CD14-positive monocyte (primary cell): Measurements from ENCODE around the gene MAML3. TPM values are rescaled to one million over a fixed set of nuclear protein-coding genes. Genes with fewer than 3 reads are reported as not detected.

Experiments used
- DNase-seq, 3 donors: peaks; one replicate each; pipeline ENCODE4 v3.0.0-alpha.2; 2011 to 2022
- H2AFZ ChIP-seq: 2 replicates; pipeline ENCODE4 v1.6.0; 2012; ENCODE audit warnings: mild to moderate bottlenecking, low read depth, low read length, inconsistent platforms; ENCODE audit not compliant: insufficient read depth, poor library complexity, severe bottlenecking
- H3K27ac ChIP-seq, 2 donors: 1 replicate in 1 of 2; 2 replicates in 1 of 2; pipeline ENCODE4 v1.5.1; 2012 to 2013; ENCODE audit warnings: low read length in 2 of 2, control low read depth in 1 of 2, inconsistent platforms in 1 of 2, low read depth in 1 of 2, mild to moderate bottlenecking in 1 of 2
- H3K27me3 ChIP-seq, 2 donors: one replicate each; pipeline versions ENCODE4 v1.6.0 to v1.6.1; 2011 to 2013; ENCODE audit warnings: low read length in 2 of 2; ENCODE audit not compliant: control insufficient read depth in 2 of 2, insufficient read depth in 2 of 2
- H3K36me3 ChIP-seq, 2 donors: replicated peaks in 1 of 2; 1 replicate in 1 of 2; 2 replicates in 1 of 2; pipeline versions ENCODE4 v1.5.1 to v1.6.1; 2012 to 2013; ENCODE audit warnings: low read length in 2 of 2, control low read depth in 1 of 2, inconsistent platforms in 1 of 2, mild to moderate bottlenecking in 1 of 2; ENCODE audit not compliant: insufficient read depth in 2 of 2, control insufficient read depth in 1 of 2
- H3K4me1 ChIP-seq, 2 donors: 1 replicate in 1 of 2; 2 replicates in 1 of 2; pipeline versions ENCODE4 v1.5.1 to v1.6.1; 2012 to 2013; ENCODE audit warnings: low read length in 2 of 2, control low read depth in 1 of 2, inconsistent platforms in 1 of 2, mild to moderate bottlenecking in 1 of 2, moderate library complexity in 1 of 2; ENCODE audit not compliant: insufficient read depth in 2 of 2, control insufficient read depth in 1 of 2
- H3K4me2 ChIP-seq: replicated peaks from 2 replicates; pipeline ENCODE3; 2012; ENCODE audit warnings: low read length, moderate library complexity, mild to moderate bottlenecking; ENCODE audit not compliant: poor library complexity, severe bottlenecking; ENCODE audit errors: extremely low read depth
- H3K4me3 ChIP-seq, 3 experiments: fragments of 200-600 bp in 1 of 3; sonication (generic) in 1 of 3; replicated peaks in 1 of 3; 1 replicate in 2 of 3; 2 replicates in 1 of 3; pipeline ENCODE4 v1.5.1; 2011 to 2013; ENCODE audit warnings: low read length in 3 of 3, mild to moderate bottlenecking in 3 of 3, control low read depth in 2 of 3, low read depth in 2 of 3, inconsistent platforms in 1 of 3, moderate library complexity in 1 of 3
- H3K79me2 ChIP-seq: 2 replicates; pipeline ENCODE4 v1.6.0; 2012; ENCODE audit warnings: mild to moderate bottlenecking, control low read depth, inconsistent platforms, low read length, moderate library complexity; ENCODE audit not compliant: insufficient read depth
- H3K9ac ChIP-seq: 2 replicates; pipeline ENCODE4 v1.6.0; 2017; ENCODE audit warnings: low read length, mild to moderate bottlenecking; ENCODE audit not compliant: insufficient read depth, poor library complexity, severe bottlenecking
- H3K9me3 ChIP-seq, 2 donors: replicated peaks in 1 of 2; 1 replicate in 1 of 2; 2 replicates in 1 of 2; pipeline versions ENCODE4 v1.5.1 to v1.6.1; 2012 to 2013; ENCODE audit warnings: low read length in 2 of 2, control low read depth in 1 of 2; ENCODE audit not compliant: control insufficient read depth in 1 of 2, insufficient read depth in 1 of 2
- H4K20me1 ChIP-seq: 2 replicates; pipeline ENCODE4 v1.6.0; 2012; ENCODE audit warnings: mild to moderate bottlenecking, low read length, control low read depth, moderate library complexity; ENCODE audit not compliant: insufficient read depth
- H3K27ac Mint-ChIP-seq, 7 donors: one replicate each; pipeline ENCODE4 v1.8.0; 2020; ENCODE audit warnings: mild to moderate bottlenecking in 7 of 7, mixed read lengths in 7 of 7, moderate library complexity in 6 of 7, inconsistent platforms in 2 of 7
- H3K27me3 Mint-ChIP-seq, 3 donors: one replicate each; pipeline ENCODE4 v1.8.0; 2021 to 2022; ENCODE audit warnings: low read depth in 3 of 3, mild to moderate bottlenecking in 3 of 3, mixed read lengths in 3 of 3, moderate library complexity in 3 of 3, inconsistent platforms in 1 of 3
- H3K36me3 Mint-ChIP-seq, 2 donors: one replicate each; pipeline ENCODE4 v1.8.0; 2020; ENCODE audit warnings: mixed read lengths in 2 of 2, inconsistent platforms in 1 of 2, mild to moderate bottlenecking in 1 of 2
- H3K4me1 Mint-ChIP-seq: one replicate; pipeline ENCODE4 v1.8.0; 2020; ENCODE audit warnings: mild to moderate bottlenecking, mixed read lengths
- H3K4me3 Mint-ChIP-seq, 2 donors: one replicate each; pipeline ENCODE4 v1.8.0; 2020; ENCODE audit warnings: mild to moderate bottlenecking in 2 of 2, mixed read lengths in 2 of 2, moderate library complexity in 1 of 2
- H3K9me3 Mint-ChIP-seq, 7 donors: one replicate each; pipeline ENCODE4 v1.8.0; 2020 to 2022; ENCODE audit warnings: mixed read lengths in 7 of 7, mild to moderate bottlenecking in 6 of 7, moderate library complexity in 6 of 7, inconsistent platforms in 2 of 7
- WGBS: methylation state at CpG from one replicate; pipeline ENCODE4 v1.1.5; 2013; ENCODE audit warnings: missing lambda C conversion rate; ENCODE audit not compliant: insufficient coverage; 5-methylcytosine and 5-hydroxymethylcytosine counted together
- intact Hi-C, 2 donors: fragments of 100-400 bp; cut with micrococcal nuclease; formaldehyde crosslinking; loops; one replicate each; pipeline versions ENCODE4 v1.15.0 to v1.15.1; 2023
- polyA plus RNA-seq, 3 donors: library from polyadenylated mRNA; depleted of rRNA in 1 of 3; unstranded in 2 of 3; stranded (reverse) in 1 of 3; fragments of 300-500 nt in 2 of 3; fragments of >200 nt in 1 of 3; fragmentation: Illumina TruSeq in 2 of 3; gene quantifications; 1 replicate in 2 of 3; 2 replicates in 1 of 3; pipeline ENCODE4 v1.2.3, GENCODE V29; 2012 to 2021
- TF ChIP-seq, protein P1 (sequence below): fragments of 200-600 bp; IDR thresholded peaks from one replicate; pipeline ENCODE4 v1.8.0; 2022; ENCODE audit warnings: antibody characterized with exemption, mild to moderate bottlenecking

Gene MAML3
- polyA plus RNA-seq, 3 donors: 1.5 to 6.5 (median 2.3) TPM

DNA sequence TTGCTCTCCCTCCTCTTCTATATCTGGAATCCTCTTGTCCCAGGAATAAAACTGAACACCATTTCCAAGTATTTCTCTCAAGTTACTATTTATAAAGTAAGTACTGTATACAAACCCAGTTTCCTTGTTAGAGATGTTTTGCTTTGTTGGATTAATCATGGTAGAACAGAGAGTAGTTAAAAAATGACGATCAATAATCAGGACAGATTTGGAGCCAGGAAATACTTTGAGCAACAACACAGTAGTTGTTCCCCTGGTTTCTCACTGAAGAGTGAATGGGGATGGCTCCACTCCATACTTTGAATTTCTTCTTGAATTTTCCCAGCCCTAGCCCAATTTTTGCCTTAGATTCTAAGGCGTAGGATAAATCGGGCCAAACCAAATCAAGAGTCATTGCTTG is 467.0 kb downstream of the MAML3 start:
- H3K27me3 ChIP-seq: no peaks in the 10 kb centered on the region
- Mint-ChIP-seq H3K4me3 (no peak overlapping the region), H3K27me3 (no peaks in the 10 kb centered on the region), H3K36me3 (peaks cover 29 to 45% of the 10 kb centered on the region in 2 donors), H3K9me3 (peaks cover 0 to 3% (median 0%) of the 10 kb centered on the region in 7 donors), H3K27ac (no peak overlapping the region), H3K4me1 (peaks cover 67% of the 10 kb centered on the region)
- no peaks in the 10 kb centered on the region for H3K9me3 ChIP-seq
- intact Hi-C loops: no loop called here
- H2AFZ ChIP-seq: no peak overlapping the region
- H3K27ac ChIP-seq: no peak overlapping the region
- no peak overlapping the region for H3K4me3 ChIP-seq
- WGBS: 100% methylated on average over 1 of the region's 3 CpGs
- H3K9ac ChIP-seq: no peak overlapping the region
- DNase-seq: no peak
- TF ChIP-seq, protein P1, sequence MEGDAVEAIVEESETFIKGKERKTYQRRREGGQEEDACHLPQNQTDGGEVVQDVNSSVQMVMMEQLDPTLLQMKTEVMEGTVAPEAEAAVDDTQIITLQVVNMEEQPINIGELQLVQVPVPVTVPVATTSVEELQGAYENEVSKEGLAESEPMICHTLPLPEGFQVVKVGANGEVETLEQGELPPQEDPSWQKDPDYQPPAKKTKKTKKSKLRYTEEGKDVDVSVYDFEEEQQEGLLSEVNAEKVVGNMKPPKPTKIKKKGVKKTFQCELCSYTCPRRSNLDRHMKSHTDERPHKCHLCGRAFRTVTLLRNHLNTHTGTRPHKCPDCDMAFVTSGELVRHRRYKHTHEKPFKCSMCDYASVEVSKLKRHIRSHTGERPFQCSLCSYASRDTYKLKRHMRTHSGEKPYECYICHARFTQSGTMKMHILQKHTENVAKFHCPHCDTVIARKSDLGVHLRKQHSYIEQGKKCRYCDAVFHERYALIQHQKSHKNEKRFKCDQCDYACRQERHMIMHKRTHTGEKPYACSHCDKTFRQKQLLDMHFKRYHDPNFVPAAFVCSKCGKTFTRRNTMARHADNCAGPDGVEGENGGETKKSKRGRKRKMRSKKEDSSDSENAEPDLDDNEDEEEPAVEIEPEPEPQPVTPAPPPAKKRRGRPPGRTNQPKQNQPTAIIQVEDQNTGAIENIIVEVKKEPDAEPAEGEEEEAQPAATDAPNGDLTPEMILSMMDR: no peak
- peaks cover 47 to 67% of the 10 kb centered on the region in 2 donors for H3K4me1 ChIP-seq
- H3K36me3 ChIP-seq: peaks cover 4 to 24% of the 10 kb centered on the region in 2 donors
- H4K20me1 ChIP-seq: no peaks in the 10 kb centered on the region
- no peak overlapping the region for H3K4me2 ChIP-seq
- H3K79me2 ChIP-seq: peaks cover 76% of the 10 kb centered on the region

DNA sequence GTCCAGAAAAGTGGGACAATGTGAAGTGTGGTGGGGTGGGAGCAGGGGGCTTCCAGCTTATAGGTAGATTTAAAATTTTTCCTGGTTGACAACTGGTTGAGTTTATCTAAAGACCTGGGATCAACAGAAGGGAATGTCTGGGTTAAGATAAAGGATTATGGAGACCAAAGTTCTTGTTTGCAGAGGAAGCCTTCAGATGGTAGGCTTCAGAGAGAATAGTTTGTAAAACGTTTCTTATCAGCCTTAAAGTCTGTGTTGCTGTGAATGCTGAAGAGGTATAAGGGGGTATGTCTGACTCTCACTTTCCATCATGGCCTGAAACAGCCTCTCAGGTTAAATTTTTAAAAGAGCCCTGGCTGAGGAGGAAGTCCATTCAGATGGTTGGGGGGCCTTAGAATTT is 467.9 kb downstream of the MAML3 start:
- peaks cover 64% of the 10 kb centered on the region for H3K4me1 Mint-ChIP-seq
- Histone ChIP-seq H3K4me1 (peaks cover 44 to 59% of the 10 kb centered on the region in 2 donors), H3K36me3 (peaks cover 4 to 30% of the 10 kb centered on the region in 2 donors), H4K20me1 (no peaks in the 10 kb centered on the region), H3K9ac (no peak overlapping the region), H2AFZ (no peak overlapping the region), H3K9me3 (no peaks in the 10 kb centered on the region), H3K27me3 (no peaks in the 10 kb centered on the region), H3K79me2 (peaks cover 76% of the 10 kb centered on the region), H3K27ac (peak overlapping the region in 1 of 2 donors; percentile 26), H3K4me2 (no peak overlapping the region), H3K4me3 (no peak overlapping the region)
- H3K27ac Mint-ChIP-seq: peak overlapping the region in 6 of 7 donors; percentile 30 to 63 (median 45)
- DNase-seq: no peak
- peaks cover 0 to 3% (median 0%) of the 10 kb centered on the region in 7 donors for H3K9me3 Mint-ChIP-seq
- peaks cover 35 to 50% of the 10 kb centered on the region in 2 donors for H3K36me3 Mint-ChIP-seq
- no CpG with 5 or more reads among the region's 1 CpG for WGBS
- peaks cover 0 to 1% (median 0%) of the 10 kb centered on the region in 3 donors for H3K27me3 Mint-ChIP-seq
- H3K4me3 Mint-ChIP-seq: no peak overlapping the region
- intact Hi-C loops: no loop called here
- TF ChIP-seq, protein P1: no peak
